ENCODE data around the gene DPEP1. TPM values are rescaled to one million over a fixed set of nuclear protein-coding genes. Genes with fewer than 3 reads are reported as not detected.

Gene DPEP1
- total RNA-seq, 2 donors from 2014 or later: 0.16 TPM; not detected in 1

DNA sequence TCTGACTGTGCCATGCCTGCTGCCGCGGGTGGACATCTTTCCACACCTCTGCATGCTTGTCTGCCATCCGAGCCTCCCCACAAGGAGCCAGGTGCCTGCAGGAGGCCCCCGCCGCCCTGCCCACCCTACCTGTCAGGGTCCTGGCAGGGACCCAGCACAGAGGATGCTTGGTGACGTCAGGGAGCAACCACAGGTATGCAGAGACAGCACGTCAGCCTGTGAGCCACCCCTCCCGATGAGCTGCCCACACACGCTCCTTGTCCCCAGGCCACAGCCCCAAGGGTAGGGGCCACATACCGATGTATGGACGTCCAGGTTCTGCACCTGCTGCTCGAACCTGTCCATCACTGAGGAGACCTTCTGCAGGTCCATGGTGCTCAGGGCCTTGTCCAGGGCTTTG, 33.5 kb downstream of the DPEP1 start:
- H3K36me3 ChIP-seq: peaks cover 45% of the 10 kb centered on the region

DNA sequence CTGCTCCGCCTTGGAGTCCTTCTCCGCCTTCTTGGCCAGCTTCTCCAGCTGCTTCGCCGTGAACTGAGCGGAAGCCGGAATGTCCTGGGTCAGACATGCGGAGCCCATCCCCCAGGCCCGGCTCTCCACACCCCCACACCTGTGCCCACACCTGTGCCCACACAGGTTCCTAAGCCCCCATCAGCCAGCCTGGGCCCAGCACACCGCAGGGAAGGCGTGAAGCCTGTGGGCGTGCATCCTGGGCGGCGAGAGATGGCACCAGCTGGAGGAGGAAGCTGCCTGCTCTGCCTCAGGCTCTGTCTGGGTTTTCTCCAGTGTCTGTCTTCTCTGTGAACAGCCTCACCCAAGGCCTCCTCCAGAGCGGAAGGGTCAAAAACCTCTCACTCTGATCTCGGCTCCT, 38.1 kb downstream of the DPEP1 start:
- Histone ChIP-seq H3K36me3 (peaks cover 24% of the 10 kb centered on the region), H3K4me3 (no peak overlapping the region), H3K27ac (no peak overlapping the region), H3K9me3 (no peaks in the 10 kb centered on the region), H3K4me1 (peaks cover 0 to 6% of the 10 kb centered on the region in 2 donors), H3K27me3 (no peaks in the 10 kb centered on the region)
- DNase-seq (ENCODE audit: low spot score): no peak
- TF ChIP-seq, protein P1, sequence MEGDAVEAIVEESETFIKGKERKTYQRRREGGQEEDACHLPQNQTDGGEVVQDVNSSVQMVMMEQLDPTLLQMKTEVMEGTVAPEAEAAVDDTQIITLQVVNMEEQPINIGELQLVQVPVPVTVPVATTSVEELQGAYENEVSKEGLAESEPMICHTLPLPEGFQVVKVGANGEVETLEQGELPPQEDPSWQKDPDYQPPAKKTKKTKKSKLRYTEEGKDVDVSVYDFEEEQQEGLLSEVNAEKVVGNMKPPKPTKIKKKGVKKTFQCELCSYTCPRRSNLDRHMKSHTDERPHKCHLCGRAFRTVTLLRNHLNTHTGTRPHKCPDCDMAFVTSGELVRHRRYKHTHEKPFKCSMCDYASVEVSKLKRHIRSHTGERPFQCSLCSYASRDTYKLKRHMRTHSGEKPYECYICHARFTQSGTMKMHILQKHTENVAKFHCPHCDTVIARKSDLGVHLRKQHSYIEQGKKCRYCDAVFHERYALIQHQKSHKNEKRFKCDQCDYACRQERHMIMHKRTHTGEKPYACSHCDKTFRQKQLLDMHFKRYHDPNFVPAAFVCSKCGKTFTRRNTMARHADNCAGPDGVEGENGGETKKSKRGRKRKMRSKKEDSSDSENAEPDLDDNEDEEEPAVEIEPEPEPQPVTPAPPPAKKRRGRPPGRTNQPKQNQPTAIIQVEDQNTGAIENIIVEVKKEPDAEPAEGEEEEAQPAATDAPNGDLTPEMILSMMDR (IDR thresholded peaks at IDR 0.05): no peak

More for the DNA sequence above, 33.5 kb downstream of the DPEP1 start:
- TF ChIP-seq, protein P1 (IDR thresholded peaks at IDR 0.05): no peak
- DNase-seq (ENCODE audit: low spot score): no peak
- H3K9me3 ChIP-seq: no peaks in the 10 kb centered on the region
- no peak overlapping the region for H3K4me3 ChIP-seq
- H3K27ac ChIP-seq: no peak overlapping the region
- no peaks in the 10 kb centered on the region for H3K27me3 ChIP-seq
- H3K4me1 ChIP-seq: peaks cover 0 to 1% of the 10 kb centered on the region in 2 donors

DNA sequence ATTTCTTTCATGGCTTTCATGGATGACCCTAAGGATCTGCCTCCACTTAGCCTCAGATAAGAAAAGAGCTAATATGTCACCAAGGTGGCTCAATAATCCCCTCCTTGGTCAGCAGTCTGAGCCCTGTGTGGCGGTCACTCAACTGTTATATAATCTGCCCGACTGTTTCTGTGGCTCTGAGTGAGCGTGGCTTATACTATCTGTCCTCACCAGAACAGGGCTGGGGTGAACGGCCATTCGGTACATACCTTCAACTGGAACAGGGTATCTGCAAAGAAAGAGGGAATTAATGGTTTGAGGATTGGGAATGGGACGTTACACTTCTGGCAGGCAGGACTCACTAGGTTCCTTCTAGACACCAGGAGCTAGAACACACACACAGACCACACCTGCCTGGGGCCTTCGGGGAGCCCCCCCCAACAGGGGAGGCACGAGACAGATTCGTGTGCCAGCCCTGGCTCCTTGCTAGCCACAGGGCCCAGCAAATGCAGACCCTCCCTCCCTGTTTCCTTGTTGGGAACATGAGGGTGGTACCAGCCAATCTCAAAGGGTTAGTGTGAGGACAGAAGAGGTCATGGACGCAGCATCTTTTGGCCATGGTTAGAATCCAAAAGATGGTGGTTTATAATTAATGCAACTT, 40.3 kb downstream of the DPEP1 start:
- H3K9me3 ChIP-seq: no peaks in the 10 kb centered on the region
- H3K27me3 ChIP-seq: no peaks in the 10 kb centered on the region
- no peak overlapping the region for H3K4me3 ChIP-seq
- H3K4me1 ChIP-seq: peaks cover 0 to 19% of the 10 kb centered on the region in 2 donors
- no peak overlapping the region for H3K27ac ChIP-seq
- TF ChIP-seq, protein P1 (IDR thresholded peaks at IDR 0.05): no peak
- no peak for DNase-seq (ENCODE audit: low spot score)
- peaks cover 10% of the 10 kb centered on the region for H3K36me3 ChIP-seq

DNA sequence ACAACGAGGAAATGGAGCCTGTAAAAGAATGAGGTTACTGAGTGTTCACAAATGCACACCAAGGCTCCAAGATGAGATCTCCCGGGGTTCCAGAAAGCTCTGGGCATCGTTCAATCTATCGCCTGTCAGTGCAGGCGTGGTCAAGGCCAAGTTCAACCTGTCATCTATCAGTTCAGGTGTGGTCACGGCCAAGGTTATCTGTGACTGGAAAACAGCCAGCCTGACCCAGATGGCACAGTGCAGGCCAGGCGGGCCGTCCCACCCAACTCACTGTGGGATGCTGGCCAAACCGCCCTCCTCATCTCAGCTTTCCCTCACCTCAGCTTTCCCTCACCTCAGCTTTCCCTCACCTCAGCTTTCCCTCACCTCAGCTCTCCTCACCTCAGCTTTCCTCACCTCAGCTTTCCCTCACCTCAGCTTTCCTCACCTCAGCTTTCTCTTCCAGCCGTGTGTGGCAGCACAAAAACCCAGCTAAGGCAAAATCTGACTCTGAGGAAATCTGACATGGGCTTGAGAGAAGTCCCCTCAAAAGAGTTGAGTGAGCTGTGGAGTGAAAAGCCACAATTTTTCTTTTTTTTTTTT, 41.7 kb downstream of the DPEP1 start:
- Histone ChIP-seq H3K9me3 (no peaks in the 10 kb centered on the region), H3K4me1 (peaks cover 0 to 24% of the 10 kb centered on the region in 2 donors), H3K27me3 (no peaks in the 10 kb centered on the region), H3K36me3 (peaks cover 4% of the 10 kb centered on the region), H3K4me3 (no peak overlapping the region), H3K27ac (no peak overlapping the region)
- no peak for DNase-seq (ENCODE audit: low spot score)
- TF ChIP-seq, protein P1 (IDR thresholded peaks at IDR 0.05): no peak

DNA sequence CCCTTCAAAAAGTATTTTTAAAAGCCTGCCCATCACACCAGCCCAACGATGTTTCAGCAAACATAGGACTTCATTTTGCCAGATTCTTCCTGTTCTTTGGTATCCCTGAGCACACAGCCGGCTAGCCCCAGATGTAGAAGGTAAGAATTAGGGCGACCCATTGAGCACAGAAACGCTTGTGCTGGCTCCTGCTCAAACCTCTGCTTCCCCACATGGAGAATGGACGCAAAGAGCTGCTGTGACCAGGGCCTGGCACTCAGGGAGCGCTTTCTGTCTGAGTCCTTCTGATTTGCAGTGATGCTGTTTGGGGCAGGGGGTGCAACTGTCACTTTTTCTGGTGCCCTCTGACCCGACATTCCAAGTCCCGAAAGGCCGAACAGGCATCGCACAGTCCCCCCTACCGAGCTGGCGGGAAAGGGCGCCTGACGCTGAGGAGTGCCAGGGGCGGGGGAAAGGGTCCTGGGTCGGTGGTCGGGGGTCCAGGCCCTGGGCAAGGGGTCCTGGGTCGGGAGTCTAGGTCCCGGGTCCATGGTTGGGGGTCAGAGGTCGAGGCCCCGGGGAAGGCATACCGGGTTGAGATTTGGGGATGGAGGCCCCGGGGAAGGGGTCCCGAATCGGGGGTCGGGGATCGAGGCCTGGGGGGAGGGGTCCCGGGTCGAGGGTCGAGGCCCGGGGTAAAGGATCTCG, 43.1 kb downstream of the DPEP1 start:
- Histone ChIP-seq H3K9me3 (no peaks in the 10 kb centered on the region), H3K4me3 (peak overlapping the region; percentile 84 to 99), H3K27ac (peak overlapping the region; percentile 86), H3K36me3 (no peaks in the 10 kb centered on the region), H3K4me1 (peaks cover 0 to 24% of the 10 kb centered on the region in 2 donors), H3K27me3 (no peaks in the 10 kb centered on the region)
- no peak for DNase-seq (ENCODE audit: low spot score)
- TF ChIP-seq, protein P1 (IDR thresholded peaks at IDR 0.05): no peak
